Fibroblast of villous mesenchyme (primary cell): ENCODE measurements around the gene CMTM3. TPM values are rescaled to one million over a fixed set of nuclear protein-coding genes. Genes with fewer than 3 reads are reported as not detected.

ENCODE experiments used
- DNase-seq: peaks from one replicate; pipeline ENCODE4 v3.0.0-alpha.2; 2010; ENCODE audit warnings: low read depth
- H3K4me3 ChIP-seq: 2 replicates; pipeline ENCODE4 v1.5.1; 2011; ENCODE audit warnings: low read depth, mild to moderate bottlenecking, low read length
- total RNA-seq: library from RNA; depleted of rRNA; stranded (reverse); fragments of >200 nt; gene quantifications from 2 replicates; pipeline ENCODE4 v1.2.3, GENCODE V29; 2012
- TF ChIP-seq, protein P1 (sequence below): IDR thresholded peaks from 2 replicates; pipeline ENCODE4 v1.5.1; 2012; ENCODE audit warnings: low read depth, mild to moderate bottlenecking, low read length; ENCODE audit not compliant: insufficient read depth

CMTM3 gene
- total RNA-seq, 1 donor = 22.0 TPM

- no peak for DNase-seq
- no peak overlapping the region for H3K4me3 ChIP-seq
- TF ChIP-seq, protein P1, sequence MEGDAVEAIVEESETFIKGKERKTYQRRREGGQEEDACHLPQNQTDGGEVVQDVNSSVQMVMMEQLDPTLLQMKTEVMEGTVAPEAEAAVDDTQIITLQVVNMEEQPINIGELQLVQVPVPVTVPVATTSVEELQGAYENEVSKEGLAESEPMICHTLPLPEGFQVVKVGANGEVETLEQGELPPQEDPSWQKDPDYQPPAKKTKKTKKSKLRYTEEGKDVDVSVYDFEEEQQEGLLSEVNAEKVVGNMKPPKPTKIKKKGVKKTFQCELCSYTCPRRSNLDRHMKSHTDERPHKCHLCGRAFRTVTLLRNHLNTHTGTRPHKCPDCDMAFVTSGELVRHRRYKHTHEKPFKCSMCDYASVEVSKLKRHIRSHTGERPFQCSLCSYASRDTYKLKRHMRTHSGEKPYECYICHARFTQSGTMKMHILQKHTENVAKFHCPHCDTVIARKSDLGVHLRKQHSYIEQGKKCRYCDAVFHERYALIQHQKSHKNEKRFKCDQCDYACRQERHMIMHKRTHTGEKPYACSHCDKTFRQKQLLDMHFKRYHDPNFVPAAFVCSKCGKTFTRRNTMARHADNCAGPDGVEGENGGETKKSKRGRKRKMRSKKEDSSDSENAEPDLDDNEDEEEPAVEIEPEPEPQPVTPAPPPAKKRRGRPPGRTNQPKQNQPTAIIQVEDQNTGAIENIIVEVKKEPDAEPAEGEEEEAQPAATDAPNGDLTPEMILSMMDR = no peak
Measured at GRCh38 chr16:66601471-66601870, 3.0 kb upstream of the CMTM3 start.

- peak; percentile 65 for DNase-seq
- peak overlapping the region; percentile 72 for H3K4me3 ChIP-seq
- TF ChIP-seq, protein P1 = no peak
Measured at GRCh38 chr16:66603537-66604375, 748 bp upstream of the CMTM3 start.

- peak; percentile 38 for DNase-seq
- H3K4me3 ChIP-seq = peak overlapping the region; percentile 72
- TF ChIP-seq, protein P1 = no peak
Measured at GRCh38 chr16:66605177-66605978, 874 bp downstream of the CMTM3 start.

GRCh38 chr16:66605979-66606751, 1.7 kb downstream of the CMTM3 start:
- H3K4me3 ChIP-seq = peak overlapping the region; percentile 72
- DNase-seq = no peak

DNA sequence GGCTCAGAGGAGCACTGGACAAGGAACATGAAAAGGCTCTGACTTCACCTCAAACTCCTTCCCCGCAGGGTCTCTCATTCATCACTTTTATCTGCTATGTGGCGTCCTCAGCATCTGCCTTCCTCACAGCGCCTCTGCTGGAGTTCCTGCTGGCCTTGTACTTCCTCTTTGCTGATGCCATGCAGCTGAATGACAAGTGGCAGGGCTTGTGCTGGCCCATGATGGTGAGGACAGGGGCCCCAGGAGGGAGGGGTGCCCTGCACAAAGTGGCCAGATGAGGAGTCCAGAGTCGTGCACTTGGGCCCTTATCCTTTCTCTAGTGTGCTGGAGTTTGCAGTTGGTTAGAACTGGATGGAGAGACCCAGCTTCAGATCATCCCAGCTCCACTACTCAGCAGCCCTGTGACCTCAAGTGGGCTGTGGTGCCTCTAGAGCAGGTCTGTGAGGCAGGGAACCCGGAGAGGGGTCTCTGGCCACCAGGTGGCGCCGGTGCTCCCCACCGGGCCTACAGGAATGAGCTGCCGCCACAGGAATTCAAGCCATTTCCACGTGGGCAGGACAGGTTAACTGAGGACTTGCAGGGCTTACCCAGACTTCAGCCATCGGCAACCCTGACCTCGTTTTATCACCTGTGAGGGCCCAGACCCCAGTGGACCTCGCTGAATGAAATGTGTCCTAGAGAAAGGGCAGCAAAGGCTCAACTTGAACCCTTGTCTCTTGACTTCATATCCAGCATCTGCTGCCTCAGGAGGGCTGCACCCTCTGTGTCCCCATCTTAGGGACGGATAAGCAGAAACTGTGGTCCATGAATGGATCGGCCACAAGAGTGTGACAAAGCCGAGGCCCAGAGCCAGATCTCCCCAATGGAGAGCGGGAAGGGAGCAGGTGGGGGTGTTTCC, 4.0 kb downstream of the CMTM3 start:
- no peak overlapping the region for H3K4me3 ChIP-seq
- peak; percentile 88 for DNase-seq
- TF ChIP-seq, protein P1 = peak; percentile 95

More at GRCh38 chr16:66605979-66606751, 1.7 kb downstream of the CMTM3 start:
- TF ChIP-seq, protein P1 = no peak
